ENCODE results near the gene CKS1B. TPM values are rescaled to one million over a fixed set of nuclear protein-coding genes. Genes with fewer than 3 reads are reported as not detected.

Gene CKS1B
- total and polyA plus RNA-seq, 2 donors = 38.4 to 54.9 TPM

- peaks cover 4% of the 10 kb centered on the region for H3K36me3 ChIP-seq (ENCODE audit: insufficient read depth)
- no peak overlapping the region for H3K4me3 ChIP-seq (ENCODE audit: low read depth, low read length)
- no peak for DNase-seq (ENCODE audit: extremely low spot score)
- H3K27ac ChIP-seq (ENCODE audit: low read depth) = no peak overlapping the region
- WGBS = 80% methylated on average over 8 of the region's 8 CpGs
- H3K4me1 ChIP-seq (ENCODE audit: insufficient read depth) = no peaks in the 10 kb centered on the region
These were observed 10.8 kb upstream of the CKS1B start for GRCh38 chr1:154963643-154964042.

DNA sequence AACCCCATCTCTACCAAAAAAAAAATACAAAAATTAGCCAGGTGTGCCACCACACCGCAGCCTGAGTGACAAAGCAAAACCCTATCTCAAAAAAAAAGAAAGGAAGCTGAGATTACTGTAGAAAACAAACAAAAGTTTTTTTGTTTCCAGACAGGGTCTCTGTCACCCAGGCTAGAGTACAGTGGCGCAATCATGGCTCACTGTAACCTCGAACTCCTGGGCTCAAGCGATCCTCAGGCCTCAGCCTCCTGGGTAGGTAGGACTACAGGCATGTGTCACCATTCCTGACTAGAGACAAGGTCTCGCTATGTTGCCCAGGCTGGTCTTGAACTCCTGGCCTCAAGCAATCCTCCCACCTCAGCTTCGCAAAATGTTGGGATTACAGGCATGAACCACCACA is 10.1 kb upstream of the CKS1B start:
- 92% methylated on average over 6 of the region's 6 CpGs for WGBS
- no peaks in the 10 kb centered on the region for H3K4me1 ChIP-seq (ENCODE audit: insufficient read depth)
- H3K4me3 ChIP-seq (ENCODE audit: low read depth, low read length) = no peak overlapping the region
- H3K36me3 ChIP-seq (ENCODE audit: insufficient read depth) = peaks cover 4% of the 10 kb centered on the region
- no peak for DNase-seq (ENCODE audit: extremely low spot score)
- H3K27ac ChIP-seq (ENCODE audit: low read depth) = no peak overlapping the region

DNA sequence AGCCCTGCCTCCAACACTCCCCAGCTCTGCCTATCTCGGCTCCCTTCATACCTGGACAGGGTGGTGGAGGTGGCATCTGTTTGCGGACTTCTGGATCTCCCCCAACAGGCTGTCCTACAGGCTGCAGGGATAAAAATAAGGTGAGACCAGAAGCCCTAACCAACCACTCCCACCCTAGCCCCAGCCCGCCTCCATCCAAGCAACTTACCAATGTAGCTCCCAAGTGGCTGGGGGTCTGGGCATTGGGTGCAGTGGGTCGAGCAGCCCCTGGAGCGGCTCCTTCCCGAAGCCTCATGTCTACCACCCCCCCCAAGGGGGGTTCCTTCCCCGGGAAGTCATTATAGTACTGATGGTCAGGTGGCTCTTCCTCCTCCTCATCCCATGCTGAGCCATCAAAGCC is 8.4 kb upstream of the CKS1B start:
- WGBS = 87% methylated on average over 7 of the region's 7 CpGs
- peaks cover 4% of the 10 kb centered on the region for H3K36me3 ChIP-seq (ENCODE audit: insufficient read depth)
- H3K27ac ChIP-seq (ENCODE audit: low read depth) = no peak overlapping the region
- no peak for DNase-seq (ENCODE audit: extremely low spot score)
- H3K4me1 ChIP-seq (ENCODE audit: insufficient read depth) = no peaks in the 10 kb centered on the region
- H3K4me3 ChIP-seq (ENCODE audit: low read depth, low read length) = no peak overlapping the region

DNA sequence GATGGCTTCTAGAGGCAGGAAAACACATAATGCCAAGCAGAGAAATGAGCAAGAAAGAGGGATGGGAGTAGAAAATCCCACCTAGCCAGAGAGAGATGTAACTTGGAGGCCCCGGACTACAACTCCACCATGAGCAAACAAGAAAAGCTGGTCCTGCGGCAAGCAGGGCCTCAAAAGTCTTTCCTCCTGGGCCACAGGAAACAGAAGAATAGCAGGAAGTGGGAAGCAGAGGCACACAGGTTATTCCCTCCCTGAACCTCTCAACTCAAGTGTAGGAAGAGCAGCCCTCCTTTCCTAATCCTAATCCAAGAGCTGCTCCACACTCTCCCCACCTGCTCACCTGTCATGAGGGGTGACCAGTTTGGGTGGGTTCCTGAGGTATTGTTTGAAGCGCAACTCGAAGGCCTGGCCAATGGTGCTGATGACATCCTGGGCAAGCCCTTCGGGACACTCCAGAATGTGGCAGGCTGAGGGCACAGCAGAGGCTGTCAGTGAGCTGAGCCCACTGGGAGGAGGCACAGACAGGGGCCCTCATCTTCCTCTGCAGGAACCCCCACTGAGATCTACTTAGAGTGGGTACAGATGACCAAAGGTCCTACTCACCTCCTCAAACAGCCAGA is 7.0 kb upstream of the CKS1B start:
- no peaks in the 10 kb centered on the region for H3K4me1 ChIP-seq (ENCODE audit: insufficient read depth)
- no peak for DNase-seq (ENCODE audit: extremely low spot score)
- no peak overlapping the region for H3K27ac ChIP-seq (ENCODE audit: low read depth)
- peaks cover 4% of the 10 kb centered on the region for H3K36me3 ChIP-seq (ENCODE audit: insufficient read depth)
- WGBS = 85% methylated on average over 5 of the region's 5 CpGs
- no peak overlapping the region for H3K4me3 ChIP-seq (ENCODE audit: low read depth, low read length)

DNA sequence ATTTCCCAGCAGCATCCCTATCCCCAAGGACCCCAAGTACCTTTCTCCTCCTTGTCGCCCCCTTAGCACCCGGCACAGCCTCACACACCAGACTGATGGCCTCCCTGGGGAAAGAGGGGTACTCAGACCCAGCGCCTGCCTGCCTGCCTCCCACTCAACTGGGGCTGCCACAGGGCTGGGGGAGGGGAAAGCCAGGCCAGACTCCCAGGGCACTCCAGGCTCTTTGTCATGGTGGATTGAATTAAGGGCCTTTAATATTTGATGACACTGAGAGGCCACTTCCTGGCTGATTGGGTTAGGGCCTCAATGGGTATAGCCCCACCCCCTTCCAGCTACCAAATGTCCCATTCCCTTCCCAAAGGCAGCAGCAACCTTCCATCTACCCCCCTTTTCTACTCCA is 5.8 kb upstream of the CKS1B start:
- DNase-seq (ENCODE audit: extremely low spot score) = no peak
- Histone ChIP-seq H3K36me3 (ENCODE audit: insufficient read depth) (peaks cover 4% of the 10 kb centered on the region), H3K27ac (ENCODE audit: low read depth) (no peak overlapping the region), H3K4me3 (ENCODE audit: low read depth, low read length) (no peak overlapping the region), H3K4me1 (ENCODE audit: insufficient read depth) (no peaks in the 10 kb centered on the region)
- WGBS = 89% methylated on average over 3 of the region's 3 CpGs

DNA sequence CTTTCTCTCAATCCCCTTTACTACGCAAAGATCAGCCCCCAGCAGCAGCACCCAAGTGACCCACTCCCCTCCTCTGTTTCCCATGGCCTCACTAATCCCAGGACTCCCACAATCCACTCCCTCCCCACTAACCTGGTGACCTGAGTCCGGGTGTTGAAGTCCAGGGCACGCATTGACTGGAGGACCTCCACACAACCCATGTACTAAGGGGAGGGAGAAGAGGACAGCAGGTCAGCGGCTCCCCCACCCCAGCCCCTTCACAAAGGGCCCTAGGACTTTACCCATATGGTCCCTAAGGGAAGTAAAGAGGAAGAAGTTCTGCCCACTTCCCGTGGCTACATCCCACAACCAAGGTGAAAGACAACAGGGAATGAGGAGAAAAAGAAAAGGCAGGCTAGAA is 5.2 kb upstream of the CKS1B start:
- 36% methylated on average over 5 of the region's 5 CpGs for WGBS
- Histone ChIP-seq H3K27ac (ENCODE audit: low read depth) (no peak overlapping the region), H3K4me1 (ENCODE audit: insufficient read depth) (no peaks in the 10 kb centered on the region), H3K36me3 (ENCODE audit: insufficient read depth) (peaks cover 4% of the 10 kb centered on the region), H3K4me3 (ENCODE audit: low read depth, low read length) (no peak overlapping the region)
- no peak for DNase-seq (ENCODE audit: extremely low spot score)

GRCh38 chr1:154969860-154970452 is 4.5 kb upstream of the CKS1B start:
- Histone ChIP-seq H3K4me3 (ENCODE audit: low read depth, low read length) (peak overlapping the region; percentile 29), H3K27ac (ENCODE audit: low read depth) (peak overlapping the region; percentile 66), H3K4me1 (ENCODE audit: insufficient read depth) (no peaks in the 10 kb centered on the region), H3K36me3 (ENCODE audit: insufficient read depth) (peaks cover 4% of the 10 kb centered on the region)
- DNase-seq (ENCODE audit: extremely low spot score) = no peak
- 19% methylated on average over 22 of the region's 22 CpGs for WGBS

DNA sequence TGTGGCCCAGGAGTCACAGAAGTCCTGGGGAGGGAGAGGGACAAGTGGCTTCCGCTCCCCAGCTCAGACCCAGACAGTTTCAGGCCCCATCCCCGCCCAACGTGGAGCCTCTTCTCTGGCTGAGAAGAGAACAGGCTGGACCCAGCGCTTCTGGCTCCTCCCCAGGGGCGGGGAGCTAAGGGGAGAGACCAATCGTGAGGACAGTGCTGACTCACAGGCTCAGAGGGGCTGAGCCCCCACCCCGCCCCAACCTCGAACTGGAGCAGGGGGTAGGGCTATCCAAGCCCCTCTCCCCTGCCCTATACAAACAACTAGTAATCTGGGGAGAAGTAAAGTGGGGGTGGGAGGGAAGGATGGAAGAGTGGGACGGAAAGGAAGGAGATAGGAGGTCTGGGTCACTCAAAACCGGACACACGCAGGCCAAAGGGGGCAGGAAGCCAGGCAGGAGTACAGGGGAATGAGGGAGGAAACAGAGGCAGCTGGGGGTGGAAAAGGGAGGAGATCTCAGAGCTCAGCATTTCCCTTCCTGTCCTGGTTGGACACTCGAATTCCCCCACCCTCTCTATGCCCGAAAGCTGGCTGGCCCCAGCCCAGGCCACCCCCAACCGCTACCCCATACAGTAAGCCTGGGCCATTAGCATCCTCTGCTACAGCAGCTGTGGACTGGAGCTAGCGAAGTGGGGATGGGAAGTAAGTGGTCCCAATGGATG is 3.7 kb upstream of the CKS1B start, which contains the start of gene SHC1:
TSS of gene SHC1 (minus strand) at position 117 of the 710 bp plus-strand sequence. CDS start 221 bp downstream, outside the sequence.
- Histone ChIP-seq H3K36me3 (ENCODE audit: insufficient read depth) (no peaks in the 10 kb centered on the region), H3K27ac (ENCODE audit: low read depth) (peak within 1 kb of the TSS; percentile 90), H3K4me3 (ENCODE audit: low read depth, low read length) (peak within 1 kb of the TSS; percentile 29), H3K4me1 (ENCODE audit: insufficient read depth) (no peaks in the 10 kb centered on the region)
- 7% methylated on average over 15 of the region's 15 CpGs for WGBS
- peak; percentile 90 for DNase-seq (ENCODE audit: extremely low spot score)

DNA sequence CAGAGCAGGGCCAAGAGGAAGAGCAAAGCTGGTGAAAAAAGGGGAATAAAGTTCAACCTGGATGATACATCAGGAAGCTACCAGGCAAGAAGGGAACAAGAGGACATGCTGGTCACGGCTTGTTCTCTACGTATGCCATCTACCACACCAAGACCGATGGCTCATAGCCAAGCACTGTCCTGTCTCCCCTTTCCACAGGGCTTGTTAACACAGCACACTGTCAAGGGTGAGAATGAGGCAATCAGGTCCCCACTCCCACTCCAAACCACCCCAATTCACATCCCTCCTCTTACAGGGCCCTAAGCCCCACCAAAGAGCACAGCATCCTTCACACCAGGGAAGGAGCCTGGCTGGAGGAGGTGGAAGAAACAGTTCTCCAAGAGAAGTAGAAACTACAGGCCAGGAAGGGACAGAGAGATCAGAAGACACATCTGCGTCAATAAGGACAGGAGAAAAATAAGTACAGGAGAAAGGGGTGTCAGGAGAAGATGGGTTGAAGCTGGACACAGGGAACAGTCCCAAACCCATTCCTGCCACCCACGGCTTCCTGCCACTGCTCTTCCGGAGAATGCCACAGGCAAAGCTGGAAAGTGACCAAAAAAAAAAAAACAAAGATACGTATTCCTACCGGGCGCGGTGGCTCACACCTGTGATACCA is 3.0 kb upstream of the CKS1B start:
- peak overlapping the region; percentile 90 for H3K27ac ChIP-seq (ENCODE audit: low read depth)
- no peak overlapping the region for H3K4me3 ChIP-seq (ENCODE audit: low read depth, low read length)
- no peaks in the 10 kb centered on the region for H3K36me3 ChIP-seq (ENCODE audit: insufficient read depth)
- H3K4me1 ChIP-seq (ENCODE audit: insufficient read depth) = no peaks in the 10 kb centered on the region
- WGBS = 53% methylated on average over 10 of the region's 10 CpGs
- no peak for DNase-seq (ENCODE audit: extremely low spot score)

- DNase-seq (ENCODE audit: extremely low spot score) = no peak
- peak overlapping the region; percentile 72 for H3K27ac ChIP-seq (ENCODE audit: low read depth)
- 42% methylated on average over 3 of the region's 3 CpGs for WGBS
- no peaks in the 10 kb centered on the region for H3K4me1 ChIP-seq (ENCODE audit: insufficient read depth)
- no peak overlapping the region for H3K4me3 ChIP-seq (ENCODE audit: low read depth, low read length)
- no peaks in the 10 kb centered on the region for H3K36me3 ChIP-seq (ENCODE audit: insufficient read depth)
These were observed 2.3 kb upstream of the CKS1B start for GRCh38 chr1:154972213-154972516.

GRCh38 chr1:154972517-154973343 is 1.8 kb upstream of the CKS1B start:
- peak overlapping the region; percentile 72 for H3K27ac ChIP-seq (ENCODE audit: low read depth)
- DNase-seq (ENCODE audit: extremely low spot score) = no peak
- WGBS = 17% methylated on average over 18 of the region's 18 CpGs
- H3K4me1 ChIP-seq (ENCODE audit: insufficient read depth) = no peaks in the 10 kb centered on the region
- H3K36me3 ChIP-seq (ENCODE audit: insufficient read depth) = no peaks in the 10 kb centered on the region
- no peak overlapping the region for H3K4me3 ChIP-seq (ENCODE audit: low read depth, low read length)

DNA sequence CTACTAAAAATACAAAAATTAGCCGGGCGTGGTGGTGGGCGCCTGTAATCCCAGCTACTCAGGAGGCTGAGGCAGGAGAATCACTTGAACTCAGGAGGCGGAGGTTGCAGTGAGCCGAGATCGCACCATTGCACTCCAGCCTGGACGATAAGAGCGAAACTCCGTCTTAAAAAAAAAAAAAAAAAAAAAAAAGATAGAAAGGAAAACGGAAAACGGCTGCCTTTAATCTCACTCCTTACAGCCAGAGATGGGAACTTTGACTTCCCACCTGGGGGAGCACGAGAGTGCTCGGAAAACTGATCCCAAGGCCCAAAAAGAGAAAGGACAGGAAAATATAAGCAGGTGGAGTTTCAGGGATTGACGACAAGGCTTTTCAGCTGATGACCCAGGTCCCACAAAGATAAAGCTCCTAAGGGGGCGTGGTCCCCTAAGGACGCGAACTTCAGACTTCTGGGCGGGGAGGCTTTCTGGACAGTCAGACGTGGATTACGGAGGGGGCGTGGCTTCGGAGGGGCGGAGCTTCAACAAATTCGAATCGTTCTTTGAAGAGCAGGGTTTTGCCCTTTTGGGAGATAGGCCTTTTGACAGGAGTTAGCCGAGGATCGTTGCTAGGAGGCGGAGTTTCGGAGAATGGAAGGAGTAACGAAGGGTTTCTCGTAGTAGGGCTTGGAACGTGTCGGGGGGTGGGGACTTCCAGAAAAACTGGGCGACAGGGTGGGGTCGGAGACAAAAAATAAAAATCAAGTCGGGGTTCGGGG is 958 bp upstream of the CKS1B start:
- 4% methylated on average over 37 of the region's 37 CpGs for WGBS
- Histone ChIP-seq H3K27ac (ENCODE audit: low read depth) (peak overlapping the region; percentile 94), H3K4me1 (ENCODE audit: insufficient read depth) (no peaks in the 10 kb centered on the region), H3K4me3 (ENCODE audit: low read depth, low read length) (peak overlapping the region; percentile 53), H3K36me3 (ENCODE audit: insufficient read depth) (no peaks in the 10 kb centered on the region)
- peak; percentile 95 for DNase-seq (ENCODE audit: extremely low spot score)
